ENCODE measurements around the gene DERL3.

Gene DERL3

DNA sequence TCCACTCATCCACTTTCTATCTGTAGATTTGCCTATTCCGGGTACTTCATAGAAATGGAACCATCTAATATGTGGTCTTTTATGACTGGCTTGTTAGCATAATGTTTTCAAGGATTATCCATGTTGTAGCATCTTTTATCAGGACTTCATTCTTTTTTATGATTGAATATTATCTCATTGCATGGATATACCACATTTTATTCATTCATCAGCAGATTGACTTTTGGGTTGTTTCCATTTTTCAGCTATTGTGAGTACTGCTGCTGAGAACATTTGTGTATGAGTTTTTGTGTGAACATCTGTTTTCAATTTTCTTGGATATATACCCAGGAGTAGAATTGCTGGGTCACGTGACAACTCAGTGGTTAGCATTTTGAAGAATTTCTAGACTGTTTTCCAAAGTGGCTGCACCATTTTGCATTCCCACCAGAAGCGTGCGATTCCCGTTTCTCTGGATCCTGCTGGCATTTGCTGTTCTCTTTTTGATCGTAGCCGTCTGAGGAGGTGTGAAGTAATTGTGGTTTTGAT is 8.9 kb downstream of the DERL3 start:
- DNase-seq = no peak

DNA sequence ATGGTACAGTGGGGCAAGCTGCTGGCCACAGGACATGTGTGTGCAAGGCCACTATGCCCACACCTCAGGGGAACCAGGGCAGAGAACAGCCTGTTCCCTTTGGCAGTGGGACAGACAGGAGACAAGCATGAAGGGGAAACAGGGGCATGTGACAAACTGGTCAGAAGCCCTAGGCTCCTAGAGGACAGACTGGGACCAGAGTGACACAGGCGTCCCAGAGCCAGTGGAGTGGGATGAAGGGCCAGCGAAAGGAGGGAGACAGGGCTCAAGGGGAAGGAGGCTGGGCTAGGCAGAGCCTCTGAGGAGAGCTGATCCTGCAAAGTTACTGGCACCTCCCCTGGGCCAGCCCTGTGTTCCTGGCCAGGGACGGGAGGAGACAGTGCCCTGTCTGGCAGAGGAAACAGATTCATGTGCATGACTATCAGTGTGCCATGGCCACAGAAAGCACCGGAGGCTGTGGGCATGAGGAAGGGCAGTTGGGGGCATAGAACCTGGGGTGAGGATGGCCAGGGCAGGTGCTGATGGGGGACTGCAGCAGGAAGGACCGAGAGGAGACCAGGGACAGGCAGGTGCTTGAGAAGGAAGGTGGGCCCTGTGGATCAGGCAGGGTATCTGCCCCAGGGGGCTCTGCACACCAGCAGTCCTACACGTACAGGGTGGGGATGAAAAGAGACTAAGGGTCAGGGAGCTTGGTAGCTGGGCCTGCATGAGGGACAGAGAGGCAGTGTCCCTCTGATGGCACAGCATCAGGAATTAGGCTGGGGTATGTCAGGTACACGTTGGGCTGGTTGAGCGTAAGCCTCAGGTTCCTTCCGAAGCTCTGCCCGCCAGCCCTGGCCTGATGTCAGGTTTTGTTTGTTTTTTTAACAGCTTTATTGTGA is 9.8 kb downstream of the DERL3 start:
- no peak for DNase-seq

DNA sequence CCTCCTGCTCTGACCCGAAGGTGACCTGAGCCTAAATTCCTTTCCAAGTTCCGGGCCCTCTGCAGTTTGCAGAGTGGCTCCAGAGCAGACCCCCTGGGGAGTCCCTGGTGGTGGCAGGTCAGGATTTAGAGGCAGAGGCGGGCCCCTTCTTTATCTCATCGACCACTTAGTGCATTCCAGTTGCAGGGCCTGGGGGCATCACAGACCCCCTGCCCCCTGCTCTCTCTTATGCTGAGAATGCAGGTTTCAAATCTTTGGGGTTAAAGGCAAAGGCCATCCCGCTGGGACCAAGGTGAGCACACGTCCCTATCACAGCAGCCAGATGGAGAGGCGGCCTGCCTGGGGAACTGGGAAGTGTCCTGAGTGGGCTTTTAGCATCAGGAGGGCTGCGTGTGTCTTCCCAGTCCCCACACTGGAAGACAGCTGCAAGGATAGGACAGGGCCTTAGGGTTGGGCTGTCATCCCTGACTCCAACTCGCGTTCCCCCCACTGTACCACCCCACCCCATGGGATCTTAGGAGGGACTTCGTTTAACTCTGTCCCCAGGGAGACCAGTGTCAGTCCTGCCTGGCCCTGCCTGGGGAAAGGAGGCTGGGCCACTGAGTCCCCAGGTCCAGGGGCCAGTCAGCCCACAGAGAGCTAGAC is 11.3 kb downstream of the DERL3 start:
- DNase-seq = no peak

DNA sequence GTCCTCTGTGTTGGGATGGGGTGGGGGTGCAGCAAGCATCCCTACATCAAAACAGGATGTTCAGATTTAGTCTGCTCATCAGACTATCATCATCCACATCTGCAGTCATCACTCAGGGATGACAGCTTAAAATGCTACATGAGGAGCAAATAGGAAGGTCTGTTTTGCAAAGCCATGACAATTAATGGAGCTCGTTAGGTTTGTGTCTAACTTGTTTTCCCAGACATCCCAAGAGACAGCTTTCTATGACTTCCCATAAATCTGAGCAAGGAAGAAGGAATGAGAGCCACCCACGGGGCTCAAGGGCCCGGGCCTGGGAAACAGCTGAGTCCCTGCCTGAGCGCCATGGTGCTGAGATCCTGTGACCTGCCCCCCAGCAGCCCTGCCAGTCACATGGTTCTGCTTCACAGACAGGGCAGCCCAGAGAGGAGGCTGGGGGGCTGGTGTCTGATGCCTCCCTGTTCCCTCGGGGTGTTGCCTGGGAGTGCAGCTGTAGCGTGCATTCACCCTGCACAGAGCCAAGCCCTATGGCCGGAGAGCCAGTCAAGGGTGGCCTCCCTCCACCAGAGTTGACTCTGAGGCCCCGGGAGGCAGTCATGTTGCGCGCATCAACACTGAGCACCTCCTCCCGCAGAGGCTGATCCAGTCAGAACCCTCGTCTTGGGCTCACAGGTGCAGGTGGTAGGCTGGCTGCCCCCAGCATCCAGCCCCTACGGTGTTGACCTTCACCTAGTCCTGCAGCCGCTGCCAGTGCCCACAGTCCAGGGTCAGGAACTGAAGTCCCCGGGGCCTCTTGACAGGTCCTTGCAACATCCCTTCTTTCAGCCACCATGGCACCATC is 12.1 kb downstream of the DERL3 start:
- no peak for DNase-seq

DNA sequence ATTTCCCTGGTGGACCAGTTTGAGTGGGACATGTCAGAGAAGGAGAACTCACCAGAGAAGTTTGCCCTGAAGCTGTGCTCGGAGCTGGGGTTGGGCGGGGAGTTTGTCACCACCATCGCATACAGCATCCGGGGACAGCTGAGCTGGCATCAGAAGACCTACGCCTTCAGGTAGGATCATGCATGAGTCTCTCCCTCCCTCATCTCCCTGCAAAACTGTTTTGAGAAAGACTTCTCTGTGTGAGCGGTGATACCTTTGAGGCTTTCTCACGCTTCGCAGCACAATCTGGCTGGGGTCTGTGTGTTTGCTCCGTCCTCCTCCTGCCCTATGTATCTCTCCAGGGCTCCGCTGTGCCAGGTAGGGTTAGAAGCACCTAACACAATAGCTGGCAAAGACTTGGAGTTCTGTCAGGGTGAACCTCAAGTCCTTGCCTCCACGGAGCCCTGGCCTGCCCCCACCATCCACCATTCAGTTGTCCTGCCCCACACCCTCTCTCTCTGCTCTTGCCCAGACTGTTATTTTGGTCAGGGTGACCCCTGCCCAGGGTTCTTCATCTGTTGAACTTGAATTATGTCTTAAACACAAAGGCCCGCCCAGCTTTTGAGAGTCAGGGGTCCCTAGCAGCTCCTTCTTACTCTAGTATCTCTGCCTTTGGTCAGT is 13.4 kb downstream of the DERL3 start:
- DNase-seq = no peak

DNA sequence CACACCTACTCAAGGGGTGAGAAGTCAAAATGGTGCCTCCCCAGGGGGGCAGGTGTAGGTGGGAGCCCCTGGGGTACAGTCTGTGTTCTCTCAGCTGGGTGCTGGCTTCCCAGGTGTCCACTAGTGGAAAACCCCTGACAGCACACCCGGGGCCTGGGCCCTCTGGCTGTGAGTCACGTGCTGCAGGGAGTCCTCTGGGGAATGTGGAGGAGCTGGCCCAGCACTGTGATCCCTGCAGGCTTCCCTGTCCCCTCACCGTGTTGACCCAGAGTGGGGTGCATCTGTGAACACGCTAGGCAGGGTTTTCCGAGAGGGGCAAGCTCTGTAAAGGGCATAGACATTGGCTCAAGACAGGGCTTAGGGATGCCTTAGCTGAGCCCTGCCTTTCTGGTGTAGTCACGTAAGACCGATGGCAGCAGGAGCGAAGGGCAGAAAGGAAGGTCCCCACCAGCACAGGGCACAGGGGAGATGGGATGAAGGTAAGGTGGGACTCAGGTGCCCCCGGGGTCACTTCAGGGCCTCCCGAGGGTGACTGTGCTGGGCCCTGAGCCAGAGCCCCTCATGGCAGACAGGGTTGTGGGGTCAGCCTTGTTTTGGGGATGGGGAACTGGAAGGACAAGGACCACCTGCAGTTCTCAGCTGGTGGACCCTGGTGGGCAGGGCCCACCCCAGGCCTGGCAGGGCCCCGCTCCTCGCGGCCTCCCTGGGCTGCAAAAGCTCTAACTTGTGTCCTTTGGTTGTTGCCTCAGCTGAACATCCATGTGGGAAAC is 14.1 kb downstream of the DERL3 start:
- no peak for DNase-seq

DNA sequence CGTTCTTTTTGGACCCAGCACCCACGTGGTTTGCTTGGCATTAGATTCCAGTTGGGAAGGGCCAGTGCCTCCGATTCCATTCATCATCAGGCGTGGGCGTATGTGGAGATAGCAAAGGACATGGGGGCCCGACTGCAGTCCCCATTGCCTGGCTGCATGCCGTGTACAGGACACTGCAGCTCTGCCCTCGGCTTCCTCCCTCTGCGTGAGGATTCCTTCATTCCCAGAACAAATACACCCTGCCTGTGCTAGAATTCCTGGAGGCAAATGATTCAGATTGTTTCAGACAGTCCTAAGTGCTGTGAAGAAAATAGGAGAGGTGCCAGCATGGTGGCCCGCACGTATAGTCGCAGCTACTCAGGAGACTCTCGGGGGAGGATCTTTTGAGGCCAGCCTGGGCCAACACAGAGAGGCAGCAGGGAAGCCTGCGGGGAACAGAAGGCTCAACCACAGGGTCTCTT is 15.4 kb downstream of the DERL3 start:
- no peak for DNase-seq

DNA sequence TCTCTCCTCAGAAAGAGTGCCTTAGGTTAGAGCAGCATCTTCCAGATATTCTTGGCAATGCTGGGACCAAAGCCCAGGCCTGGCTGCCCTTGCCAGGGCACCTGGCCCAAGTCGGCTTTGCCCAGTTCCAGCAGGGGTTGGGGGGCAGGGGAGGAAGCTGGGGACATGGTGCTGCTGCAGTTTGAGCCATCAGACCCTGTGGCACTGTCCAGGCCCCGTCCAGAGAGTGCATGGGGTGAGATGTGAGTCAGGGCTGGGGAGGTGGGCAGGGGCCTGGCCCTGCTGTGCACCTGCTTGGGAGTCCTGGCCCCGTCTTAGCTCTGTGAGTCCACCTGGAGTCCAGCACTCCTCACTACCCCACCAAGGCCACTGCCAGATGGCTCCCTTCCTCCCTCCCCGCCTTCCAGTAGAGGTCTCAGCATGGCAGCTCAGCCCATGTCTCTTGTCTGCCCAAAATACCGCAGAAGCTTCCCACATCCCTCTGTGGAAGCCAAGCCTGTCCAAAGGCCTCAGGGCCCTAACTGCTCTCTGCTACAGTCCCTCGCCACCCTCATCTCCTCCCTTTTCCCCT is 16.6 kb downstream of the DERL3 start:
- DNase-seq = no peak

DNA sequence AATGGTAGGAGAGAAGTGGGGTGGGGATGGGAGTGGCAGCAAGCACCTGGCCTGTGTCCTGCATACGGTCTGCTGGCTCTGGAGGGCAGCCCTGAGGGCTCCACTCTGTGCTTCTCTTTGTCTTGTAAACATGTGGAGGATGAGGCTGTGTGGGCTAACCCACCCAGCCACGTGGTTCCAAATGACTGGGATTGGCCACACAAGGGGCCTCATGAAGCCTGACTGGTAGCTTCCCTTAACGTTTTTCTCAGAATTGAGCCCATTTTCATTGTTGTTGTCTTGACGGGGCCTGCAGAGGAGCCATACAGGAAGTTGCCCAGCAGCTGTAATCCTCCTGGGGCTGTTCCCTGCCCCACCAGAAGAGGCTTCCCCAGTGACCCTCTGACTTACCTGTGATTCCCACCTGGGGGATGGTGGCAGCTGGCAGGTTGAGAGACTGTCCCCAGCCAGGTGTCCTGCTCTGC is 18.0 kb downstream of the DERL3 start:
- DNase-seq = no peak

DNA sequence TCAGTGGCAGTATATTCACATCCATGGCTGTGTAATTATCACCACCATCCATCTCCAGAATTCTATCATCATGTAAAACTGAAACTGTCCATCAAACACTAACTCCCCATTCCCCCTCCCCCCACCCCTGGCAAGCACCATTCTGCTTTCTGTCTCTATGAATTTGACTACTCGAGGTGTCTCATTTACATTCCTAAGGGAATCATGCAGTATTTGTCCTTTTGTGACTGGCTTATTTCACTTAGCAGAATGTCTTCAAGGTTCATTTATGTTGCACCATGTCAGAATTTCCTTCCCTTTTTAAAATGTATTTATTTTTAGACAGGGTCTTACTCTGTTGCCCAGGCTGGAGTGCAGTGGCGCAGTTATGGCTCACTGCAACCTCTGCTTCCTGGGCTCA is 20.3 kb downstream of the DERL3 start:
- no peak for DNase-seq

DNA sequence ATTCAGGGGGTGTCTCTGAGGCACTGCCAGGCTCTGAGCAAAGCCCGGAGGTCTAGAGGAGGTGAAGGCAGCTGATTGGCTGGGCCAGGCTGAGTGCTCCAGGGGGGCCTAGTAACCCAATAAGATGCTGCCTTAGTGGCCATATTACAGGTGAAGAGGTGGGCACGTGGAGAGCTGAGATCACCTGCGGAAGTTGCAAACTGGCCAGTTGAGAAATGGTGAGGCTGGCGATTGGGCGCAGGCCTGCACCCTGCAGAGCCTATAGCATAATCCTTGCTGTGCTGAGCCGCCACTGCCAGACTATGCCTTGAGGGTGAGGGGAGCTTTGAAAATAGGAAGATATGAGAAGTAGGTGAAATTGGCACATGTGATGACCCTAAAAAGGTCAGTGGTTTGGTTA is 21.7 kb downstream of the DERL3 start:
- DNase-seq = no peak

DNA sequence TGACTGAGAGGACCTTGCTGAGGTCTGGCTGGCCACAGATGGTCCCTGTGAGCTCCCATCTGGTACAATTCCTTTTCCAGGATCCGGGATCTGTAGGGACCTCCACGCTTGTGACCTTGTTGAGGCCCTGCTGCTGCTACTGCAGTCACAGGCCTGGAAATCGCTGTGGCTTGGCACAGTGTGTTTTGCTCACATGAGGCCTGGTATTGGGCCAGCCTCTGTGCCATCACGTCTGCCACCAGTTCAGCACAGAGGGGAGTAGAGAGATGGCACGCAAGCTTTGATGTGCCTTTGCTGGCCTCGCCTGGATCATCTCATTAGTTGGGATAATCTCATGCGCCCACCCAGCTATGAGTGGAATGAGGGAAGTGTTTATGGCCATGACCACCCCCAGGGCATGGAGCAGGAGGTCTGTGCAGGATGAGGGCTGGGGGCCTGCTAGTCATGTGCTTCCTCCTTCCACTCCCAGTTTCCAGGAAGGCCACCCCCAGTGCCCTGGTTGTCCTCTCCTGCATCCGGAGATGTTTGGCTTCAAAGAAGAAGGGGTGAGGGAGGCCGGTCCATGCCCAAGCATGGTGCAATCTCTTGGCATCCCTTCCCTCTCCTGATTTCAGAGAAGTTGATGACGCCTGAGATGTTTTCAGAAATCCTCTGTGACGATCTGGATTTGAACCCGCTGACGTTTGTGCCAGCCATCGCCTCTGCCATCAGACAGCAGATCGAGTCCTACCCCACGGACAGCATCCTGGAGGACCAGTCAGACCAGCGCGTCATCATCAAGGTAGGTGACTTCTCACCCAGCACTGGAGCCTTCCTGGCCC is 22.4 kb downstream of the DERL3 start:
- no peak for DNase-seq

DNA sequence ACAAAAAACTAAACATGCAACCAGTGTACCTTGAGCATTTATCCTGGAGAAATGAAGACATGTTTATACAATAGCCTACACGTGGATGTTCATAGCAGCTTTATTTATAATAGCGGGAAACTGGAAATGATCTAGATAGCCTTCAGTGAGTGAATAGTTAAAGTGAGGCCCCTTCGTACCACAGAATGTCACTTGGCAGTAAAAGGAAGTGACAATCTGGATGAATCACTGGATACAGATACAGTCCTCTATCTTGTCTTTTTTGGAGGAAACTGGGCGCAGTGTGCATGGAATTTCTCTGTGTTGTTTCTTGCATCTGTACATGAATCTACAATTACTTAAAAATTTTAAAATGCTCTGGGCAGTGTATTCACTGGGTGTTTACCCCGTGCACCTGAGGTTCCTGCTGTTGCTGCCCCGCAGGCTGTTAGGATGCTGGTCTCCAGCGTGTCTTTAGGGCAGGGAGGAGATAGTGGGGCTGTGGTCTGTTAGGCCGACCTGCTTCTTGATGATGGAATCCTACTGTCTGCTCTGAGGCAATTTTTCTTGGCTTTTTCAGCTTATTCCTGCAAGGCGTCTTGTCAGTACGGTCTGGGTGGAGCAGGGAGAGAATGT is 23.2 kb downstream of the DERL3 start:
- no peak for DNase-seq

DNA sequence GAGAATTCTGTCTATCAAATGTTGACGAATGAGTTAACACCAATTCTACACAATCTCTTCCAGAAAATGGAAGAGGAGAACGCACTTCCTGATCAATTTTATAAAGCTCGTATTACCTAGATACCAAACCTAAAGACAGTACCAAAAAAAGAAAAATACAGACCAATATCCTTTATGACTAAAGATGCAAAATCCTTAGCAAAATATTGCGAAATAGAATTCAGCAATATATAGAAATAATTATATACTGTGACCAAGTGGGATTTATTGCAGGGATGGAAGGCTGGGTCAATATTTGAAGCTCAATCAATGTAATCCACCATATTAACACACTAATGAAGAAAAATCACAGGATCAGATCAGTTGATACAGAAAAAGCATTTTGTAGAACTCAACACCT is 26.4 kb downstream of the DERL3 start:
- no peak for DNase-seq

DNA sequence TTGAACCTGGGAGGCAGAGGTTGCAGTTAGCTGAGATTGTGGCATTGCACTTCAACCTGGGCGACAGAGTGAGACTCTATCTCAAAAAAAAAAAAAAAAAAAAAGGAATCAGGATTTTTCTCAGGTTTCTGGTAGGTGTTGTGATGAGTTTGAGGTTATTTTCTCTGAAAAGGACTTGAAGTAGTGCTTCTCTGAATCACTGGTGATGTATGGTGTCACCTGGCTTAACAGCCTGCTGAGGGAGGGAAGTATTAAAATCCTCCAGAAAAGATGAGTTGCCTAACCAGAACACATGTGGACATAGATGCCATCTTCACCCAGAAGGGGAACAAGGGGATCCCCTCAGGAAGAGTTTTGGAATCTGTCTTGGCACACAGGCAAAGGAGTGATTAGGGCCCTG is 32.0 kb downstream of the DERL3 start:
- DNase-seq = no peak

DNA sequence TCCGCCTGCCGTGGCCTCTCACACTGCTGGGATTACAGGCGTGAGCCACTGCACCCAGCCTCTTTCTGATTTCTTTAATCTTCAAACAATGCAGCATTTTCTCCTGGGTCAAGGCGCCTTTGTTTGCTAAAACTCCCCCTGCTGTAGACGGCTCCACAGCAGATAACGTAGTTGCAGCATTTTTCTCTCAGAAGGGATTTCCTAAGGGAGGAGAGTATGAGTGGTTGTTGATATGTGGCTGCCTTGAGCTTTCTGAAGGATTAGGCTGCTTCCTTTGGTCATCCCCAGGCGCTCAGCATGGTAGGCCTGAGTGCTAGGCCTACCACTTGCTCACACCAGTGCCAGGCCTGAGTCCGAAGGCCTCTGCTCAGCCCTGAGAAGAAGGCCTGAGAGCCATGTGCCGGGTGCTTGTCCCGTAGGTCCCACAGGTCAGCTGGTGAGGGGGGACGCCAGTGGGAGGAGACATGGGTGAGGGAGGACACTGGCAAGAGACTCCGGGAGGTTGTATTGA is 34.0 kb downstream of the DERL3 start:
- no peak for DNase-seq

DNA sequence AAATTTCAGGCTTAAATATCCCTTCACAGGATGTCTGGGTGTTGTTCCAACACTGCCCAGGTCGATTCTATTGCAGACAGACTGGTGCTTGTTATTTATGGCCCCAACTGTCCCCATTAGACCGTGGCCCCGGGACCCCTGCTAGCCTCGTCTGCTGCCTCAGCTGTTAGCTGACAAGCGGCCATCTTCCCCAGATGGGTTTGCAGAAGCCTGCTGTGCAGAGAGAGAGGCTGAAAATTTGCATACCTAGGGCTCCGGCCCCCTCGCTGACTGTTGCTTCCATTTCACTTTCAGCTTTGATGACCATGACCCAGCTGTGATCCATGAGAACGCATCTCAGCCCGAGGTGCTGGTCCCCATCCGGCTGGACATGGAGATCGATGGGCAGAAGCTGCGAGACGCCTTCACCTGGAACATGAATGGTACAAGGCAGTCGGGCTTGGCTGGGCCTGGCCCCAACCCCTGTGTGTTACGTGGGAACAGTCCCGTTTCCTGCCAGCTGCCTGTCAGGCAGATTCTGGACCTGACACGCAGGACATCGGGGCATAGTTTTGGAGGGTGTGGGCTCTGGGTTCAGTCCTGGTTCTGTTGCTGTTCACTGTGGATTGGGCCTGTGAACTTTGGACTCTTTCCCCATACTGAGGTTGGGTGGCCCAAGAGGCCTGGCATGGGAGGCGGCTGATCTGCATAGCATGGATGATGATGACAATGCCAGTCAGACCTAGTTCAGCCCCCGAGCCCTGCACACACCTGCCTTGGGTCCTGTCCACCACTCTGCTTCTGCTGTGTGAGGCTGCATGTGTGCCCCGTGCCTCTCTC is 35.6 kb downstream of the DERL3 start:
- no peak for DNase-seq

DNA sequence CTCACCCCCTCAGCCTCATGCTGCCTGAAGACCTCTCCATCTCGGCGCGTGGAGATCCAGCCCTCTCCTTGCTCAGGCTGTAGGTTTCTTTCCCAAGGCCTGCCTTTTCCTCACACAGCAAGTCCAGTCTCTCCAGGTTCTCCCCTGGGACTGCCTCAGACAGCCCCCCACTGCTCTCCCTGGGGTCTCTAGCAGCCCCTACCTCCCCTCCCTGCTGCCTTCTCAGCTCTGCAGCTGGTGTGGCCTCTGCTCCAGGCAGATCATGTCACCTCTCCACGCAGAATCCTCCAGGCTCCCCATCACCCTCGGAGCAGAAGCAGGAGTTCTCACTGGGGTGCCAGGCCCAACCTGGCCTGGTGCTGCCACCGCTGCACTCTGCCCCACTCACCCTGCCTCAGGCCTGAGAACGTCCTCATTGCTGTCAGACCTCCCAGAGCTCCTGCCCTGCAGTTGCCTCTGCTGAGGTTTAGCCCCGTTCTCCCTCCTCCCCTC is 36.9 kb downstream of the DERL3 start:
- no peak for DNase-seq

Data from NCI-H524 treated with DMSO at 0.1 percent for 48 hours (cell line).